HG02981 (cell line): ENCODE data around the gene DENND10.
"Not testable (repeated sequence)": the region's sequence is repeated elsewhere in the genome, so short reads cannot be mapped to it uniquely, and the experiment has no call there.

Source experiments
- ATAC-seq: cut with Tn5 transposase; IDR thresholded peaks from one replicate; pipeline ENCODE4 v1.9.1; 2021; ENCODE audit warnings: mild to moderate bottlenecking, moderate library complexity; ENCODE audit not compliant: unreplicated experiment

DENND10 gene

GRCh38 chr10:119129721-119130120, 25.8 kb downstream of the DENND10 start:
- no peak for ATAC-seq

GRCh38 chr10:119131512-119132240, 27.8 kb downstream of the DENND10 start:
- ATAC-seq: peak; percentile 62

- no peak for ATAC-seq
Measured at GRCh38 chr10:119132521-119133345, 28.8 kb downstream of the DENND10 start.

- ATAC-seq: no peak
Measured at GRCh38 chr10:119133949-119134348, 30.0 kb downstream of the DENND10 start.

GRCh38 chr10:119135513-119135881, 31.6 kb downstream of the DENND10 start:
- ATAC-seq: no peak

GRCh38 chr10:119136084-119136483, 32.2 kb downstream of the DENND10 start:
- ATAC-seq: no peak

GRCh38 chr10:119137878-119138277, 34.0 kb downstream of the DENND10 start:
- not testable (repeated sequence) for ATAC-seq

- no peak for ATAC-seq
Measured at GRCh38 chr10:119138346-119139306, 34.7 kb downstream of the DENND10 start.

GRCh38 chr10:119139464-119140067, 35.7 kb downstream of the DENND10 start:
- no peak for ATAC-seq

- no peak for ATAC-seq
Measured at GRCh38 chr10:119140603-119141245, 36.8 kb downstream of the DENND10 start.

GRCh38 chr10:119143657-119144056, 39.7 kb downstream of the DENND10 start:
- no peak for ATAC-seq

GRCh38 chr10:119149157-119149556, 45.2 kb downstream of the DENND10 start:
- no peak for ATAC-seq

- no peak for ATAC-seq
Measured at GRCh38 chr10:119149729-119150128, 45.8 kb downstream of the DENND10 start.

- not testable (repeated sequence) for ATAC-seq
Measured at GRCh38 chr10:119151601-119152000, 47.7 kb downstream of the DENND10 start.

GRCh38 chr10:119153041-119153440, 49.1 kb downstream of the DENND10 start:
- no peak for ATAC-seq

- ATAC-seq: no peak
Measured at GRCh38 chr10:119153661-119154060, 49.7 kb downstream of the DENND10 start.

- no peak for ATAC-seq
Measured at GRCh38 chr10:119159332-119159731, 55.4 kb downstream of the DENND10 start.

- ATAC-seq: no peak
Measured at GRCh38 chr10:119161680-119162451, 58.0 kb downstream of the DENND10 start.

GRCh38 chr10:119162452-119163092, 58.7 kb downstream of the DENND10 start:
- no peak for ATAC-seq
